Mesendoderm (in vitro differentiated cells): Measurements from ENCODE around the gene PARD3B.
A peak's percentile ranks its signal among the peaks of the same experiment; 100 is the strongest.

Source experiments
- DNase-seq: peaks from one replicate; pipeline ENCODE4 v3.0.0; 2013
- H2AK5ac ChIP-seq: 2 replicates; pipeline ENCODE4 v1.6.1; 2013; ENCODE audit warnings: low read length, inconsistent platforms
- H2BK120ac ChIP-seq: 2 replicates; pipeline ENCODE4 v1.6.1; 2013; ENCODE audit warnings: low read depth, mild to moderate bottlenecking, low read length, moderate library complexity, mixed read lengths
- H2BK15ac ChIP-seq: replicated peaks from 2 replicates; pipeline ENCODE4 v1.6.1; 2013; ENCODE audit warnings: low read depth, mild to moderate bottlenecking, moderate library complexity
- H2BK5ac ChIP-seq: 2 replicates; pipeline ENCODE4 v1.6.1; 2013; ENCODE audit warnings: low read length, inconsistent platforms
- H3K18ac ChIP-seq: 2 replicates; pipeline ENCODE4 v1.6.1; 2013; ENCODE audit warnings: mild to moderate bottlenecking, low read length, mixed read lengths
- H3K23ac ChIP-seq: one replicate; pipeline ENCODE4 v1.6.1; 2013; ENCODE audit warnings: low read length
- H3K27ac ChIP-seq: 2 replicates; pipeline ENCODE4 v1.5.1; 2013; ENCODE audit warnings: low read depth, mild to moderate bottlenecking, inconsistent platforms, low read length, moderate library complexity
- H3K27me3 ChIP-seq: 2 replicates; pipeline ENCODE4 v1.6.1; 2013; ENCODE audit warnings: low read length, control low read depth, mild to moderate bottlenecking, inconsistent platforms; ENCODE audit not compliant: insufficient read depth, poor library complexity
- H3K36me3 ChIP-seq: 2 replicates; pipeline ENCODE4 v1.6.1; 2013; ENCODE audit warnings: low read length, inconsistent platforms; ENCODE audit not compliant: control insufficient read depth, insufficient read depth
- H3K4ac ChIP-seq: one replicate; pipeline ENCODE4 v1.6.1; 2013; ENCODE audit warnings: low read depth, mild to moderate bottlenecking, low read length, moderate library complexity
- H3K4me1 ChIP-seq: 2 replicates; pipeline ENCODE4 v1.6.1; 2013; ENCODE audit warnings: low read depth, low read length, inconsistent platforms; ENCODE audit not compliant: control insufficient read depth
- H3K4me2 ChIP-seq: 2 replicates; pipeline ENCODE4 v1.6.1; 2013; ENCODE audit warnings: low read length
- H3K4me3 ChIP-seq: 2 replicates; pipeline ENCODE4 v1.5.1; 2013; ENCODE audit warnings: mild to moderate bottlenecking, low read length
- H3K56ac ChIP-seq: one replicate; pipeline ENCODE4 v1.6.1; 2013; ENCODE audit warnings: low read length
- H3K79me1 ChIP-seq: 2 replicates; pipeline ENCODE4 v1.6.1; 2013; ENCODE audit warnings: low read length, inconsistent platforms
- H3K79me2 ChIP-seq: 2 replicates; pipeline ENCODE4 v1.6.1; 2013; ENCODE audit warnings: mild to moderate bottlenecking, low read length; ENCODE audit not compliant: control insufficient read depth, insufficient read depth
- H3K9ac ChIP-seq: 2 replicates; pipeline ENCODE4 v1.6.1; 2013; ENCODE audit warnings: low read length, inconsistent platforms
- H4K5ac ChIP-seq: one replicate; pipeline ENCODE4 v1.6.1; 2013; ENCODE audit warnings: low read length
- H4K8ac ChIP-seq: one replicate; pipeline ENCODE4 v1.6.1; 2013; ENCODE audit warnings: low read depth, mild to moderate bottlenecking, control low read depth, low read length, moderate library complexity
- WGBS: extraction: QIAGEN DNeasy Blood & Tissue Kit; methylation state at CpG from one replicate; pipeline ENCODE4 v1.1.7; 2013; ENCODE audit warnings: low lambda C conversion rate, missing lambda C conversion rate; ENCODE audit not compliant: insufficient coverage; ENCODE audit errors: extremely low coverage; 5-methylcytosine and 5-hydroxymethylcytosine counted together

The PARD3B gene

GRCh38 chr2:205500951-205501350, 955.7 kb downstream of the PARD3B start:
- no CpG with 5 or more reads among the region's 6 CpGs for WGBS
- Histone ChIP-seq H3K27me3 (no peaks in the 10 kb centered on the region), H2AK5ac (no peak overlapping the region), H2BK15ac (no peak overlapping the region), H3K4me1 (no peaks in the 10 kb centered on the region), H3K4ac (no peak overlapping the region), H3K23ac (no peak overlapping the region), H3K4me3 (no peak overlapping the region), H3K79me2 (no peaks in the 10 kb centered on the region), H3K4me2 (no peak overlapping the region), H3K9ac (no peak overlapping the region), H3K36me3 (no peaks in the 10 kb centered on the region), H3K56ac (no peak overlapping the region), H4K5ac (no peak overlapping the region), H2BK5ac (no peak overlapping the region), H3K18ac (no peak overlapping the region), H4K8ac (no peak overlapping the region), H3K79me1 (no peaks in the 10 kb centered on the region), H2BK120ac (no peak overlapping the region), H3K27ac (no peak overlapping the region)
- no peak for DNase-seq

- no peaks in the 10 kb centered on the region for H3K79me1 ChIP-seq
- H3K27ac ChIP-seq: no peak overlapping the region
- no peak overlapping the region for H3K4me2 ChIP-seq
- no peak overlapping the region for H4K5ac ChIP-seq
- no peak for DNase-seq
- WGBS: no CpG with 5 or more reads among the region's 7 CpGs
- H3K4me1 ChIP-seq: no peaks in the 10 kb centered on the region
- no peak overlapping the region for H3K4ac ChIP-seq
- H2BK120ac ChIP-seq: no peak overlapping the region
- H3K18ac ChIP-seq: no peak overlapping the region
- no peak overlapping the region for H3K56ac ChIP-seq
- H2AK5ac ChIP-seq: no peak overlapping the region
- H3K36me3 ChIP-seq: no peaks in the 10 kb centered on the region
- no peak overlapping the region for H4K8ac ChIP-seq
- no peak overlapping the region for H3K4me3 ChIP-seq
- no peaks in the 10 kb centered on the region for H3K27me3 ChIP-seq
- no peak overlapping the region for H3K23ac ChIP-seq
- no peak overlapping the region for H2BK15ac ChIP-seq
- H3K9ac ChIP-seq: no peak overlapping the region
- no peak overlapping the region for H2BK5ac ChIP-seq
- H3K79me2 ChIP-seq: no peaks in the 10 kb centered on the region
Observed at GRCh38 chr2:205501826-205502225, 956.6 kb downstream of the PARD3B start.

- no peak for DNase-seq
- H3K56ac ChIP-seq: no peak overlapping the region
- no peak overlapping the region for H3K27ac ChIP-seq
- H2BK5ac ChIP-seq: no peak overlapping the region
- H3K36me3 ChIP-seq: no peaks in the 10 kb centered on the region
- H3K4ac ChIP-seq: no peak overlapping the region
- no peak overlapping the region for H3K4me3 ChIP-seq
- H3K4me2 ChIP-seq: no peak overlapping the region
- WGBS: no CpG with 5 or more reads among the region's 2 CpGs
- H3K27me3 ChIP-seq: no peaks in the 10 kb centered on the region
- H2BK120ac ChIP-seq: no peak overlapping the region
- no peaks in the 10 kb centered on the region for H3K79me1 ChIP-seq
- H4K5ac ChIP-seq: no peak overlapping the region
- no peak overlapping the region for H3K18ac ChIP-seq
- no peak overlapping the region for H2BK15ac ChIP-seq
- H3K4me1 ChIP-seq: peaks cover 2% of the 10 kb centered on the region
- H3K9ac ChIP-seq: no peak overlapping the region
- H2AK5ac ChIP-seq: no peak overlapping the region
- no peak overlapping the region for H4K8ac ChIP-seq
- no peaks in the 10 kb centered on the region for H3K79me2 ChIP-seq
- no peak overlapping the region for H3K23ac ChIP-seq
Observed at GRCh38 chr2:205505371-205505770, 960.1 kb downstream of the PARD3B start.

- H3K79me1 ChIP-seq: no peaks in the 10 kb centered on the region
- no peak for DNase-seq
- H3K4me1 ChIP-seq: peaks cover 3% of the 10 kb centered on the region
- WGBS: no CpG with 5 or more reads among the region's 4 CpGs
- no peak overlapping the region for H3K23ac ChIP-seq
- H2BK15ac ChIP-seq: no peak overlapping the region
- no peak overlapping the region for H4K5ac ChIP-seq
- no peaks in the 10 kb centered on the region for H3K36me3 ChIP-seq
- no peak overlapping the region for H2BK5ac ChIP-seq
- no peak overlapping the region for H3K18ac ChIP-seq
- H4K8ac ChIP-seq: no peak overlapping the region
- H3K4me2 ChIP-seq: no peak overlapping the region
- no peaks in the 10 kb centered on the region for H3K79me2 ChIP-seq
- H3K4ac ChIP-seq: peak overlapping the region; percentile 83
- no peak overlapping the region for H3K4me3 ChIP-seq
- H2BK120ac ChIP-seq: no peak overlapping the region
- H3K27ac ChIP-seq: no peak overlapping the region
- no peaks in the 10 kb centered on the region for H3K27me3 ChIP-seq
- no peak overlapping the region for H3K9ac ChIP-seq
- no peak overlapping the region for H2AK5ac ChIP-seq
- H3K56ac ChIP-seq: no peak overlapping the region
Observed at GRCh38 chr2:205509655-205510054, 964.4 kb downstream of the PARD3B start.

GRCh38 chr2:205510345-205510744, 965.1 kb downstream of the PARD3B start:
- no CpG with 5 or more reads among the region's 2 CpGs for WGBS

DNA sequence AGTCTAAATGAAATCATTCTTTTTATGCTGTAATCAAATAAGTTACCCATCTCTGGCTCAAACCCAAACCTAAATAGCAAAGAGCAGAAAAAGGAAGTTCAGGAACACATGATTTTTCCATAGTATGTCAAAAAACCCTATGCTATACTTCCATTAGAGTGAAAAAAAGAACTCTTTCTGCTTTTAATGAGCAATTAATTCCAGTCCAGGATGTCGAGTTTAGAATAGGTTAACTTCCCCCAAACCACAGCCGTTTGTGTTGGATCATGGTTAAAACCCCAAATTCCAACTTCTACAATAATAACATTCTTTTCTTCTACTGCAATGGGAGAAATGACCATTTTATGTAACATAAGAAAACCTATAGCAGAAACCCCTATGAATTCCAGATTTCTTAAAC, 965.9 kb downstream of the PARD3B start:
- Histone ChIP-seq H3K79me1 (no peaks in the 10 kb centered on the region), H3K27me3 (no peaks in the 10 kb centered on the region), H3K23ac (no peak overlapping the region), H3K79me2 (no peaks in the 10 kb centered on the region), H2BK120ac (no peak overlapping the region), H3K4me1 (peaks cover 3% of the 10 kb centered on the region), H3K4ac (no peak overlapping the region), H4K5ac (no peak overlapping the region), H3K27ac (no peak overlapping the region), H3K36me3 (no peaks in the 10 kb centered on the region), H2BK5ac (no peak overlapping the region), H2AK5ac (no peak overlapping the region), H3K9ac (no peak overlapping the region), H2BK15ac (no peak overlapping the region), H3K18ac (no peak overlapping the region), H3K56ac (no peak overlapping the region), H3K4me3 (no peak overlapping the region), H3K4me2 (no peak overlapping the region), H4K8ac (no peak overlapping the region)
- no peak for DNase-seq
- WGBS: no CpG with 5 or more reads among the region's 2 CpGs

More at GRCh38 chr2:205510345-205510744, 965.1 kb downstream of the PARD3B start:
- H3K79me1 ChIP-seq: no peaks in the 10 kb centered on the region
- peak; percentile 77 for DNase-seq
- no peak overlapping the region for H3K56ac ChIP-seq
- H3K79me2 ChIP-seq: no peaks in the 10 kb centered on the region
- H3K27me3 ChIP-seq: no peaks in the 10 kb centered on the region
- H3K4me2 ChIP-seq: no peak overlapping the region
- no peak overlapping the region for H4K8ac ChIP-seq
- H3K4me1 ChIP-seq: peaks cover 3% of the 10 kb centered on the region
- no peak overlapping the region for H3K27ac ChIP-seq
- no peak overlapping the region for H2BK5ac ChIP-seq
- no peak overlapping the region for H2BK120ac ChIP-seq
- no peak overlapping the region for H3K18ac ChIP-seq
- H3K4ac ChIP-seq: no peak overlapping the region
- no peak overlapping the region for H3K4me3 ChIP-seq
- no peak overlapping the region for H3K9ac ChIP-seq
- H3K36me3 ChIP-seq: no peaks in the 10 kb centered on the region
- H3K23ac ChIP-seq: no peak overlapping the region
- H2BK15ac ChIP-seq: no peak overlapping the region
- no peak overlapping the region for H4K5ac ChIP-seq
- H2AK5ac ChIP-seq: no peak overlapping the region
